NCI-H82 treated with DMSO at 0.1 percent for 48 hours (cell line): ENCODE results near the gene ROM1.
"Not testable (repeated sequence)": the region's sequence is repeated elsewhere in the genome, so short reads cannot be mapped to it uniquely, and the experiment has no call there.

Experiments used
- DNase-seq: peaks from one replicate; lab custom pipeline; 2025; ENCODE audit not compliant: unreplicated experiment; lab: John Stamatoyannopoulos, UW

Gene ROM1

DNA sequence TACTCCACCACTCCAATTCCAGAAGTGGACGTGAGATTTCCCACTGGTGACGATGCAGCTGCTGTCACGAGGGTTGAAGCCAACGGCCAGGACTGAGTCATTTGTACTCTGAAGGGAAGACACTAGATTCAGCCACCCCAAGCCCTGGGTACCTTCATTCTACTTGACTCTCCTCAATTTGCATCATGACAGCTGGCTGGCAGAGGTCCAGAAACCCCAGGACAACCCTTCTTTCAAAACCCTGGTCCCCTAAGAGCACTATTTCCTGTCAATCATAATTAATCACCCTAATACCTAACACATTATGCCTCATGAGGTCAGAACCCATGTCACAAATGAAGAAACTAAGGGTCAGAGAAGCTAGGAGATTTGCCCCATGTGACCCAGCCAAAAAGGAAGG is 5.3 kb upstream of the ROM1 start:
- DNase-seq, result no peak

GRCh38 chr11:62608776-62609175 is 4.3 kb upstream of the ROM1 start:
- no peak for DNase-seq

DNA sequence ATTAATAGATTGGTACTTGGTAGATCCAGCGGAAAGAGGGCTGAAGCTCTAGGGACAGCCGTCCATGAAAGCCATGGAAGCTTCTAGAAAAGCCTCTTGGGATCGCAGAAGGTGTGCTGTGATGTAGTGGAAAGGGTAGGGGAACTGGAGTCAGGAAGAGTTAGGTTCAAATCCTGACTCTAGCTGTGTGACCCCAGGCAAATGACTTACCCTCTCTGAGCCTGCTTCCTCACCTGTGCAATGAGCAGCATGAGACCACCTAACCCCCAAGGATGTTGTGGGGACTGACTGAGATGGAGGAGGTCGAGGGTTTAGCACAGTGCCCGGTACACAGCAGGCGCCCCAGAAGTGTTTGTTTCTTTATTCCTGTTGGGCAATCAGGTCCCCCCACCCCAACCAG is 2.7 kb upstream of the ROM1 start:
- no peak for DNase-seq

DNA sequence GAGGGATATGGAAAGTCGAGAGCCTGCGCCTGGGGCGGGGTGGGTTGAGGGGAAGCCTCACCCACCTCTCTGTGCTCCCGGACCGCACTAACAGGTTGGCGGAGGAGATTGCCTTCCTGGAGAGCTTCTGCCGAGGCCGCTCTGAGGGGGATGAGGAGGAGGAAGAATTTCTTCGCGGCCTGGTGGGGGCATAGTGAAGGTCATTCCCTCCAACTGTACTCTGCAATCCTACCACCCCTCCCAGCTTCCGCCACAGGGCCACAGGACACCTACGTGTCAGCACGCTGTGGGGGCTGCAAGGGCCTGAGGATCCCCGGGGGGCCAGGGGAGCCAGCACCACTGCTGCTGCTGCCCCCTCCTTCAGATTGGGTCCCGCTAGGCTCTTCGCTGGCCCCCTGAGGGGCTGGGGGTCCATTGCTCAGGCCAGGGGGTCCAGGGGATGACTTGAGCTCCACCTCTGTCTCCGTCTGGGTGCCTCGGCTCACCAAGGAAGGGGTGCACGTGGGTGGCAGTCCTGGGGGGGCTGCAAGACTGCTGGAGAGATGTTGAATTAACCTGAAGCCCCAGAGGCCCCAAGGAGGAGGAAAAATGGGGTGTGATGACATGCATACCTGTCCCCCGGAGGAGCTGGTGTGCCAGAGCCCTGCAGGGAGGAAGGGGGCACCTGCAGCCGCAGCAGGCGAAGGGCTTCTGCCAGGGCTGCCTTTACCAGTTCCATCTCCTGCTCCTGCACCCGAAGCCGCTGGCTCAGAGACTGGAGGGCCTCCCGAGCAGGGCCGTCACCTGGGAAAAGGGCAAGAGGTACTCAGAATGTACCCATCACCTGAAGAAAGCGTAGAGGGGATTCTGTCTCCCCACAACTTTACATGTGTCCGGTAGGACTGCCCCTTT is 2.0 kb upstream of the ROM1 start:
- no peak for DNase-seq

DNA sequence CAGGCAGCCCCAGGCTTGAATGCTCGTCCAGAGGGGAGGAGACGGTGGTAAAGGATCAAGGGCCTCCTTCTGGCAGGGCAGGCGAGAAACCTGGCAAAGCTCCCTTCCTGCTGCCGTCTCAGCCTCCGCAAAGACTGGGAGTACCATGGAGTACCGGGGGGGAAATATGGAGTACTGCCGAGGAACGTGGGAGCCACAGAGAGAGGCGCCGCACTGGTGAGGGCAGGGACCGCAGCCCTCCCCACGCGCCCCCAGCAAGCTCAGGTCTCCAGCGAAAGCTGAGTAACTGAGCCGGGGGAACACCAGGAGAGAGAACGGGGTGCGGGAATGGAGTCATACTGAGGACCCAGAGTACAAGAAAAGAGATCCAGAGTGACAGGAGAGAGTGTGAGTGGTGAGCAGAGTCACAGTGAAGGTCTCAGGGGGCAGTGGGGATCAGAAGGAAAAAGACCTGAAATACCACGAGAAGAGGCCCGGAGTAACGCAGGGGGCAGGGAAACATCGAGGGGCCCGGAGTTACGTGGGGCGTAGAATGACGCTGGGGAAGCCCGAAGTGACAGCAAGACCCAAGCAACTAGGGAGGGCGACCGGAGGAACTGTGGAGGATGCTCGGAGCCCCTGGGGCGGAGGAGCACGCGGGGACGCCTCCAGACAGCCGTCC is 1.2 kb upstream of the ROM1 start:
- DNase-seq, result no peak

GRCh38 chr11:62613291-62613778 is 278 bp downstream of the ROM1 start:
- no peak for DNase-seq

GRCh38 chr11:62614275-62614674 is 1.2 kb downstream of the ROM1 start:
- DNase-seq, result no peak

DNA sequence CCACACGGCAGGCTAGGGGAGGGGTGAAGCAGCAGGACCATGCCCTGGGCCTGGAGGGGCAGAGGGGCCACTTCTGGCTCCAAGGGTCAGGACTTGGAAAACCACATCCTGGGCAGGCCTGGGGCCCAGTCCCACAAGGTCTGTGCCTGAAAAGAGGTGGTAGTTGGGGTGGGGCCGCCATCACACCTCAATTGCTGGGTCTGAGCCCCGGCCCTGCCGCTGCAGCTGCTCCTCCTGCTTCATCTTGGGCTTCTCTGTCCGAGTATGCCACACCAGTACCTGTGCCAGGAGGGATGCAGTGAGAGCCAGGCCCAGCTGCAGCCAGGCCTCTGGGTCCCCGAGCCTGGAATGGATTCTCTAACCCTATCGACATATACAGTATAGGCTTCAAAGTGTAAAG is 2.5 kb downstream of the ROM1 start:
- DNase-seq, result no peak

GRCh38 chr11:62616957-62617356 is 3.9 kb downstream of the ROM1 start:
- DNase-seq, result not testable (repeated sequence)

- DNase-seq, result no peak
These were observed 8.0 kb downstream of the ROM1 start for GRCh38 chr11:62621027-62621566.

DNA sequence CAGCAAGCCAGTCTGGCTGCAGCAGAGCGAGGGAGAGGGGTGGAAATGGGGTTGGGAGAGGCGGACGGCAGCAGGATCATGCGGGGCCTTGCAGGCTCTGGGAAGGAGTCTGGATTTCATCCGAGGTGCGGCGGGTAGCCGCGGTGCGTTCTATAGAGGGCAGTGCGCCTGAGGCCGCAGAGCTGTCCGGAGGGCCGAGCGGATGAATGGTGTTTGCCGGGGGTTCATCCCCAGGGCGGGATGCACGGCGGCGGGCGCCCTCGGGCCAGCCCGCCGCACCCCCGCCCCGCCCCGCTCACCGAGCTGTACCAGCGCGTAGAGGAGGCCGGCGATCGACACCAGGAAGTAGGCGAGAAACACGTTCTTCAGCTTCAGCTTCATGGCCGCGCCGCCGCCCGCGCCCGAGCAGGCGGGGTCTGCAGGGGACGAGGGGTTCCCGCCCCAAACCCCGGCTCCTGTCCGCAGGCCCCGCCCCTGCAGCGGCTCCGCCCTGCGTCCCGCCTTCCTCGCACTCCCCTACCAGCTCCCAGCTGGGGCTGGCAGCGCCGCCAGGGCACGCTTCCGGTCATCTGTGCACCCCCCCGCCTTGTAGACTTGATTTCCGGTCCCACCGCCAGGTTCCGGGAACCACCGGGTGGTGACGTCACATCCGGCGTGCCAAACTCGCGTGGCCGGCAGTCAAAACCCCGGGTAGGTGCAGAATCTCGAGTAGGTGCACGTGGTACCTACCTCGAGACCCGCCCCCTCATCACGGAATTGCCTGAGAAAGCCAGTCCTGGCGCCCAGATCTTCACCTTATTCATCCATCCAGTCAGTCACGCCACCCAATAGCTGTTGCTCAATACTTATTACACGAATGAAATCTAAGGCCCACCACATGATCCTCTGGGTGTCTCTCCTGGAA is 8.8 kb downstream of the ROM1 start, which contains the start of gene B3GAT3:
TSS of gene B3GAT3 (minus strand) at position 420 of the 904 bp plus-strand sequence. CDS start at position 381, 39 bp downstream.
- peak; percentile 87 for DNase-seq

DNA sequence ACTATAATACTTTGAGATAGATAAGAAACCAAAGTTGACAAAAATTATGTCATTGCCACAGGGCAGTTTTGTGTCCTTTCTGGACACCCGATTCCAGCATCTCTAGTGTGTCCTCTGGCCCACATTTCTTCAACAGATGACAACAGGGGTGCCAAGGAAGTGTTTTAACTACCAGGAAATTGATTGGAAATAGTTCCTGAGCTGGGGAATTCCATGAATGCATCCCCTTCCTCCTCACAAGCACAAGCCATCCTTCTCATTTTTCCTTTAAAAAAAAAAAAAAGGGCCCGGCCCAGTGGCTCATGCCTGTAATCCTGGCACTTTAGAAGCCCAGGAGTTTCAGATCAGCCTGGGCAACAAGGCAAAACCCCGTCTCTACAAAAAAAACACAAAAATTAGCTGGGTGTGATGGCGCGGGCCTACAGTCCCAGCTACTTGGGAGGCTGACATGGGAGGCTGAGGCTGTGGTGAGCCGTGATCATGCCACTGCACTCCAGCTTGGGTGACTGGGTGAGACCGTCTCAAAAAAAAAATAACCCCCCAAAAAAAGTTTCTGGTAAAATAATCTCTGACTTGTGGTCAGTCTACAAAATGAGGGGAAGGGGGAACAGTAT is 9.5 kb downstream of the ROM1 start:
- DNase-seq, result no peak

DNA sequence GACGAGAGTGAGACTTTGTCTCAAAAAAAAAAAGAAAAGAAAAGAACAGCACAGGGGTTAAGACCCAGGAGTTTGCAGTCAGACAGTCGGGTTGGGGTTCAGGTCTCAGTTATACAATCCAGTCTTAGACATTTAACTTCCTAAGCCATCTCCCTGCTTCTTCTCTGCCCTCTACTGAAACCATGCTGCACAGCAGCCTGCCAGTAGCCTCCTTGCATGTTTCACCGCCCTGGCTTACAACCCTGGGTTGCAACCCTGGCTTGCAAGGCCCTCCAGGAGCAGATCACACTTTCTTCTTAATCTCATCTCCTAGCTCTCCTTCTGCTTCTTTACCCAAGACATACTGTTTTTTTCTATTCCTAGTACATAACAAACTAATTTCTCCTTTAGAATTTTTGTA is 14.7 kb downstream of the ROM1 start:
- DNase-seq, result no peak

GRCh38 chr11:62632492-62632891 is 19.4 kb downstream of the ROM1 start:
- no peak for DNase-seq

- no peak for DNase-seq
These were observed 31.2 kb downstream of the ROM1 start for GRCh38 chr11:62644220-62644619.

- DNase-seq, result no peak
These were observed 32.6 kb downstream of the ROM1 start for GRCh38 chr11:62645671-62645945.

GRCh38 chr11:62645946-62646824 is 33.1 kb downstream of the ROM1 start, which contains the start of gene GANAB:
TSS of gene GANAB (minus strand) at chr11:62646613. CDS start at chr11:62646599, 14 bp downstream.
- peak; percentile 93 for DNase-seq

GRCh38 chr11:62646825-62647608 is 34.0 kb downstream of the ROM1 start:
- DNase-seq, result no peak

DNA sequence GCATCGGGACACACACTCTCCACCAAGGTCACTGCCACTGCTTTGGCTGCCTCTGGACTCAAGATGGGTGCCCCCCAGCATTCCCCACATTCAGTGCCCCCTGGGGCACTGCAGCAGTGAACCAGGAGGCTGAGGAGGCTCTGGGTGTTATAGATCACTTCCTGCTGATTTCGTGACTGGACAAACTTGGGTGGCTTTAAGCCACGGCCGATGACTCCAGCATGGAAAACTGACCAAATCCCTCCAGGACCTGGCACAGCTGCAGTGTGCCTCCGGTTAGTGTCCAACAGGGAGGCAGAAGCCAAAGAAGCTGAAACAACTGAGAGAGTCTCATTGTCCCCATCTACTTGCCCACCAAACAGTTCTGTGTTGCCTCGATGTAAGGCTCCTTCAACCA is 34.5 kb downstream of the ROM1 start:
- no peak for DNase-seq
